Activated CD8-positive, alpha-beta memory T cell treated with anti-CD3 and anti-CD28 coated beads, Interleukin-2, amount 50 U/mL, for 1 hour (primary cell): ENCODE data around the gene DOCK9.

Experiments used
- DNase-seq: peaks from one replicate; pipeline ENCODE4 v3.0.0-alpha.2; 2020; ENCODE audit errors: extremely low read depth

DOCK9 gene

DNA sequence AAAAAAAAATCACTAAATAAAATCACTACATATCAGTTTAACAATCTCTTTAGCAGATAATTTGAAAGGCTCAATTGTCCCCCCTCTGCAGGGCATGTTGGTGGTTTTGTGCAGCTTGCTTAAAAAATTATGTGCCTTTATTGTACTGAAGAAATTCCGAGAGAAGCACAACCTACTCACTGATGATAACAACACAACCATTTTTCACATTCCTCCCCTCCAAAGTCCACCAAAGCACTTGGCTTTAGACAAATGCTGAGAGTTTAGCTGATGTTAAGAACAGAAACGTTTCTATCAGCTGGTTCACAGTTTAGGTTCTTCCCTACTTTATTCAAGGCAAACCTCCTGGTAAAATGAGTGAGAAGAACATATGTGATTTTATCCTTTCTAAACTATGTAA lies 923 bp downstream of the DOCK9 start:
- DNase-seq: no peak

DNA sequence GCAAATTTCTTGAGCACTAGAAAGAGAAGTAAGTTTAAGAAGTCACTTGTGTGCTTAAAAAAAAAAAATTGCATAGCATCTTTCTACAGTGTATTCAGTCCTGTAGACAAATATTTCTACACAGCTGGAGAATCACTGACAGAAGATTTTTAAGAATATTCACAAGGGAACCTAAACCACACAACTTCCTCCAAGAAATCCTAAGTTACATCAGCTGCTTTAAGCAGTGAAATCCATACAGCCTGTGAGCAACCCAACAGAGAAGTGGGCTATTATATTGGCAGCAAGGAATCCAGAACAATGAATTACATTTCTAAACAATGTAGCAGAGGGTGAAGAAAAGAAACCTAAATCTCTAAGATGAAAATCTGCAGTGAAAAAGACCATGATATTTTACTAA lies 1.5 kb downstream of the DOCK9 start:
- DNase-seq: no peak

DNA sequence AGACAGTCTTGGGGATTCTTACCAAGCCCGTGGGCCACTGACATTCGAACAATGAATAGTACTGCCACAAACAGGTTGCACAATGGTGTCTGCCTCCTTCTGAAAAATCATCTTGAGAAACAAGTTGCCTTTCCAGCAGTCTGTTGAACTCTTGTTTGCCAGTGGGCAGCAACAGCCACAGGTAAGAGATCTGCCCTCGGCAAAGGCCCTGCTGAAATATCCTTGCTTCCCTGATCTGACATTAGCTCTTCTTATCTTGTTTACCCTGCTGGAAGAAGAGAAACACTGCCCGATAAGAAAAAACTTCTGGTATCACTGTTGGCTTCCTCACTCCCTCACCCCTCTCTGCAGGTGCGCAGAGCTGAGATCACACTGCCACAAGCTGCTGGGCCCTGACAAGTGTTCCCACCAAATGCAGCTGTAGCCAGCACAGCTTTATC lies 2.0 kb downstream of the DOCK9 start:
- no peak for DNase-seq

GRCh38 chr13:98974053-98974452 lies 3.8 kb downstream of the DOCK9 start:
- no peak for DNase-seq

GRCh38 chr13:98972627-98973026 lies 5.2 kb downstream of the DOCK9 start:
- DNase-seq: no peak

GRCh38 chr13:98972059-98972458 lies 5.8 kb downstream of the DOCK9 start:
- no peak for DNase-seq

DNA sequence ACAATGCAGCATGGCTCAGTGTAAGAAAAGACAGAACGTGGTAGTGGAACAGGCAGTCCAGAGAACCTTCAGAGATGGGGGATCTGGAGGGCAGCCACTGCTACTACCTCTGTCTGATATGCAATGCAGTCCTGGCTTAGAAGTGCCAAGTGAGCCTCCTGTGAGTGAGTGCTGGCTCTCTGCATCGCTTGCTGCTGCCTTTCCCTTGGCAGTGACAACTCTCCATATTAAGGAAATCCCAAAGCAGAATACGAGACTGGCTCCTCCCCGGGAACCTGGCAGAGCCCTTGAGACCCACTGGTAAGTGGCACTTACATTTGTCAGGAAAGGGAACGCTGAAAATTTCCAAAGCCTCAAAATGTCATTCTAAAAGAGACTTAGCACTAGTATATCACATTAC lies 7.5 kb downstream of the DOCK9 start:
- no peak for DNase-seq

- DNase-seq: no peak
These were observed 10.4 kb downstream of the DOCK9 start for GRCh38 chr13:98967491-98967890.

DNA sequence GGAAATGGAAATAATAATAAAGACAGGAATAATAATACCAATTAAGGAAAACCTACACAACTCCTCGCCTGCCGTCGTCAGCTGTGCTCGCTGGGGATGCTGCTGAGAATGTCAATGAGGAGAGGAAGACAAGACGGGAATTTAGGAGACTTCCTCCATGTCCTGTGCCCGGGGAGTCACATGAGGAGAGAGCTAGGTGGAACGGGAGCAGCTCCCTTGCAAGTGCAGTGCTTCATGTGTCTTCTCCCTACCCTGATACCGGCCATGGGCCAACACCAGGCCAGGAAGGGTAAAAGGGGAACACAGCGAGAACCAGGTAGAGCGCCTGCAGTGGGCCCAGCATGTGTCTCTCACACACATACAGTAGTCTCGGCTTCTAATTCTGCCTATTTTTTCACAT lies 11.8 kb downstream of the DOCK9 start:
- no peak for DNase-seq

DNA sequence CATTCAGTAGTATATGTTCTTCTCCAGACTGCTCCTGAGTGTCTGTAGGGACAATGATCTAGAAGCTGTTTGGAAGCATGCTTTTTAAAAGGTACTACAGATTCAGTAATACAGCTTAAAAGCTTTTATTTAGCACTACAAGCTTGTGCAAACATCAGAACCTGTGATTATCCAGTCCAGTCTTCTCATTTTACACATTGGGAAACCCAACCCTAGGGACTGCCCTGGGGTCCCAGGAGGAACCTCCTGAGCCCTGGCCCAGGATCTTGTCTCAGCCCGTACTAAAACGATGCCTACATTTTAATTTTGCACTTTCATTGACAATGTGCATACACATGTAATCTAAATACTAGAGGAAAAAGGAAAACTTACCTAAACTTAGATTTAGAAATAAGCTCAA lies 12.5 kb downstream of the DOCK9 start:
- DNase-seq: no peak

DNA sequence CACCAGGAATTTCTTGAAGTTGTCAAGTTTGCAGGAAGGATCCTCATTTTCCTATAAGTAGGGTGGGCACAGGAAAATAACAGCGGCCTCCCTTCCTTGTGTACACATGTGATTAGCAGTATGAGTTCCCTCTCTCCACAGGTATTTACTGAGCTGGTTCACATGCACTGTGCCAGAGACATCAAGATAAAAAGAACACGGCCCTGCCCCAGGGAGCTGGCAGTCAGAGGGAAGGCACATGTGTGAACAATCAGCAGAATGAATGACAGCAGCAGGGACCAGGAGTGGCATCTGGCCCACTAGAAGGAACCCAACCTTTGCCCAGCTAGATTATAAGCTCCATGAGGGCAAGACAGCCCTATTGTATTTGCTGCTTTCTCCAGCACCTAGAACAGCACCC lies 13.9 kb downstream of the DOCK9 start:
- no peak for DNase-seq

- DNase-seq: no peak
These were observed 14.8 kb downstream of the DOCK9 start for GRCh38 chr13:98962901-98963590.

GRCh38 chr13:98961503-98962105 lies 16.3 kb downstream of the DOCK9 start:
- DNase-seq: no peak

DNA sequence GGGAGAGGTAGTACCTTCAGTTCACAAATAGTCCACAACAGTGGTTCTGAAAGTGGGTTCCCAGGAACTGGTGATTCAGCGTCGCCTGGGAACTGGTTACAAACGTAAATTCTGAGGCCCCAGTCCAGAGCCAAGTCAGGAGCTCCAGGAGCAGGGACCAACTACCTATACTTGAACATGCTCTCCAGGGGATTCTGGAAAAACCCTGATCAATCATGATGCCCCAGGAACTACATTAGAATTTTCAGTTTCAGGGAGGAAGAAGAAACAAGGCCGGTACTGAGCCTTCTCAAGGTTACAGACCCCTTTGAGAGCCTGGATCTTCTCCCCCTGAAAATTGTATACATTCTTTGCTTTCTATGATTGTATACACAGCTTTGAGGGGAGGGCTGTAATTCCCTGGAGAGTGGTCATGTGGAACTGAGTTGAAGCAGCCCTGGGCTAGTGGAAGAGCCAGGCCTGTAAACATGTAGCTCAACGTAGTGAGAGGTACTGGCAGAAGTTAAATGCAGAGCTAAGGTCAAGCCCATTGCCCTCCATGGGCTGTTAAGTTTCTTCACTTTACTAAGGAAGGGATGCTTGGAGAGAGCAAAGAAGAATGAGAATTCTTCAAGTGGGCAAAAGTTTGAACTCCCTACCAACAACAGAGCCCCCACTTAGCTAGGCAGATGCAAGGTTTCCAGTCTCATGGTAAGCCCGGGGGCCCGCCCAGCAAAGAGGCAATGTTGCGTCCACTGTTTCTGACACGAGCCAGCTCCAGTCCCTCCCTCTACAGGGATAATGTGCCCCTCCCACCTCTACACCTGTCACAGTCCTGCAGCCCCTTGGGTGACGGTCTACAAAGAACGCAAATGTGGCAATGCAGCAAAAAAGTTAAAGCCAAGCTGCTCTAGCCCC lies 17.0 kb downstream of the DOCK9 start:
- DNase-seq: no peak

GRCh38 chr13:98959786-98960605 lies 17.9 kb downstream of the DOCK9 start:
- DNase-seq: no peak

GRCh38 chr13:98959291-98959690 lies 18.6 kb downstream of the DOCK9 start:
- no peak for DNase-seq

DNA sequence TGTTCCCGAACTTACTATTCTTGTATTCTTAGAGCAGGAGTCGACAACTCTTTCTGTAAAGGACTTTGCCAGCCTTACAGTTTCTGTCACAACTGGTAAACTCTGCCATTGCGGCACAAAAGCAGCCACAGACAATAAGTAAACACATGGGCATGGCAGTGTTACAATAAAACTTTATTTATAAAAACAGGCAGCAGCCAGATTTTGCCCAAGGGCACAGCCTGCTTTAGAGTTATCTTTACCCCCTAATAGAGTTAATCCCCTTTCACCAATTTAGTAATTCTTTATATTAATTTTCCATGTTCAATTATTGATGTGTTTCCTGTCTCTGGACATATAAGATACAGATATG lies 19.4 kb downstream of the DOCK9 start:
- DNase-seq: no peak

- DNase-seq: no peak
These were observed 20.0 kb downstream of the DOCK9 start for GRCh38 chr13:98957731-98958442.

GRCh38 chr13:98955336-98955735 lies 22.5 kb downstream of the DOCK9 start:
- DNase-seq: no peak

DNA sequence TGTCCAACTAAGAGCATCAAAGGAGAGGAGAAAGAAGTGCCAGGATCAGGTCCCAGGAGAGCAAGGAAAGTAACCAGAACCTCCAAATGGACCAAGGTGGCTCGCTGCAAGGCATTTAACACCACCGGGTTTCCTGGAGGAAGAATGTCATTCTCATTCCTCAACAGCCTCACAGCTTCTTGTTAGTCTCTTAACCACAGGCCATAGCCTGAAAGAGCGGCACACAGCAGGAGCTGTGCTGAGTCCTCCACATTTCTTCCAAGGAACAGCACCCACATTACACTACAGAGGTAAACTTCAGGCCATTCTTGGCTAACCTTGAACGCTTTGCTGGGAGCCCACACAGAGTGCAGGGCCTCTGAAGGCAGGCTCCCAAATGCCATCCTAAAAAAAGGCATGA lies 23.6 kb downstream of the DOCK9 start:
- no peak for DNase-seq

GRCh38 chr13:98951266-98951665 lies 26.6 kb downstream of the DOCK9 start:
- DNase-seq: no peak
